SKM-1 treated with dmso at 0.1 percent for 144 hours (cell line): ENCODE results near the gene CUL3.

ENCODE experiments used
- DNase-seq: peaks from one replicate; lab custom pipeline; 2025; ENCODE audit not compliant: unreplicated experiment; lab: John Stamatoyannopoulos, UW

CUL3 gene

DNA sequence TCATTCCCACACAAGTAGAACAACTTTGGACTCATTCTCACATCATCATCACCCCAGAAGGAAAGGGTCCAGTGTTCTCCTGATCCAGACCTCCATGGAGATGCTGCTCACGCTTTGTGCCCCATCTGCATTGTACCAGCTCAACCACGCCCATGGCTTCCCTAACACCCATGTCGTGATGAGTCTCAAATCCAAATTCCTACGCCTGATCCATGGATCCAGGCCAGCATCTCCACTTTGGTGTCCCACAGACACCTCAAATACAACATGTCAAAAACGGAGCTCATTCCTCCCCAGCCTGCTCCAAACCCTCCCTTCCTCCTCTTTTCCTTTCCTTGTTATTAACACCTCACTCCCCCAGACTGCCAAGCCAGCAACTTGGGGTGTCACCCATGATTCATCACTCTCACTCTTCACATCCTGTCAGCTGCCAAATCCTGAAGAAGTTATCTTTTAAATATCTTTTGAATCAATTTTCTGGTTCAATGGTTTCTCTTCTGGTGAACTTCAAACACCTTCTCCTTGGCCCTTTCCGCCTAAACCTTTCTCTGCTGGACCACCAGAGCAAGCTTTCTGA is 153.1 kb downstream of the CUL3 start:
- DNase-seq, result no peak

DNA sequence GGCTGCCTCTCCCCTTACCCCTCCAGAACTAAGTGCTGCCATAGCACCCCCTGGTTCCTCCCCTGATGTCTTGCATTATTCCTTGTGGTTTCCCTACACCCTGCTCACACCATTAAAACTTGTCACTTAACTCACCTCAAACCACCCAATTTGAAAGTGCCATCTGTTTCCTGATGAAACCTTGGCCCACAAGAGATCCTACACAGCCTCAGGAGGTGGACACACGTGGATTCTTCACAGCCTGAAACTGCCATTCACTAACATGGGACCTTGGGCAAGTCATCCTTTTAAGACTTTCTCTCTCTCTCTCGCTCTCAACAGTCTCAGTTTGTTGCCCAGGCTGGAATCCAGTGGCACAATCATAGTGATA is 155.7 kb downstream of the CUL3 start:
- no peak for DNase-seq

DNA sequence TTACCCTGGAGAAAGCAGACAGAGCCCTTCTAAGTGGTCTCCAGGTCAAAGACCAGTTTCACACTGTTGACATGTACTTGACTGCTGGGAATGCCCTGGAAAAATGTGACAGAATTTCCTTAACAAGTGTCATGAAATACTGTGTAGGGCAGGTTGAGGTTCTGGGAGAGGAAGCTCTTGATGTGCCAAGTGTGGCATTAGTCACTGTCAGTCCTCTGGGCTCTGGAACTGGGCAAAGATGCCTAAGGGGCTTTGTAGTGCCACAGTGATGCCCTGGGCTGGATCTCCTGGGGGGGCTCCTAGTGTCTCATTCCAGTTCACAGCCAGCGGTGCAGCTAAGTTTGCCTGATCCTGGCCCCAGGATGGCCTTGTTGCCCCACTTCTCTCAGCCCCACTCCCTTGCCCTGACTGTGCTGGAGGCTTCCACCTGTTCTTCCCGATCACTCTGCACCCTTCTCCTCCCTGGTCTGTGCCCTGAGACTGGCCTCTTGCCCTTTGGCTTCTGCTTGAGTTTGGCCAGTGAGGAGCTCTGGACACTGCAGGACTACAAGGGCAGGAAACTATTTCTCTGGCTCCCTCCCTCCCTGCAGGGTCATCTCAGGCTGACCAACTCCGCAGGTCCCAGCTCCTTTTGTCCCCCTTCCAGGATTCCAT is 156.2 kb downstream of the CUL3 start:
- no peak for DNase-seq

GRCh38 chr2:224427471-224427870 is 157.7 kb downstream of the CUL3 start:
- DNase-seq, result no peak

DNA sequence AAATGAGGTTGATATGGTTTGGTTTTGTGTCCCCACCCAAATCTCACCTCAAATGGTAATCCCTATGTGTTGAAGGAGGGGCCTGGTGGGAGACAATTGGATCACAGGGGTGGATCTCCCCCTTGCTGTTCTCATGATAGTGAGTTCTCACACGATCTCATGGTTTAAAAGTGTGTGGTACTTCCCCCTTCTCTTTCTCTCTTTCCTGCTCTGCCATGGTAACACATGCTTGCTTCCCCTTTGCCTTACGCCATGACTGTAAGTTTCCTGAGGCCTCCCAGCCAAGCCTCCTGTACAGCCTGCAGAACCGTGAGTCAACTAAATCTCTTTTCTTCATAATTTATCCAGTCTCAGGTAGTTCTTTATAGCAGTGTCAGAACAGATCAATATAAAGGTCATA is 158.5 kb downstream of the CUL3 start:
- DNase-seq, result no peak

- DNase-seq, result no peak
Observed at GRCh38 chr2:224421065-224421464, 164.1 kb downstream of the CUL3 start.
